Endothelial cell of umbilical vein (primary cell): ENCODE measurements around the gene COL23A1. TPM values are rescaled to one million over a fixed set of nuclear protein-coding genes. Genes with fewer than 3 reads are reported as not detected.

Experiments used
- BruUV-seq: library from RNA; stranded (reverse); fragments of 400-500 nt; replicated peaks from 2 replicates; lab custom pipeline; 2021; lab: Mats Ljungman, UMichigan
- CTCF ChIA-PET: fragments of 300-600, 350-600 bp; sonication (Branson Sonifier 250); formaldehyde crosslinking; loops from one replicate; lab custom pipeline; 2021; ENCODE audit warnings: antibody characterized with exemption, inconsistent platforms; lab: Charles Lee
- POLR2A ChIA-PET: fragments of 300-600, 350-600 bp; sonication (Branson Sonifier 250); formaldehyde crosslinking; loops from one replicate; lab custom pipeline; 2021; ENCODE audit warnings: antibody characterized with exemption, inconsistent platforms; lab: Charles Lee
- DNase-seq: peaks from one replicate; pipeline ENCODE4 v3.0.0-alpha.2; 2011; ENCODE audit warnings: low read depth, low spot score
- FAIRE-seq: peaks from 2 replicates; lab custom pipeline; 2011; peaks lifted over from hg19 to GRCh38; lab: Jason Lieb, UNC
- H2AFZ ChIP-seq: 2 replicates; pipeline ENCODE4 v1.6.0; 2012; ENCODE audit warnings: low read depth, low read length, control low read depth, inconsistent platforms
- H3K27ac ChIP-seq: 2 replicates; pipeline ENCODE4 v1.5.1; 2011; ENCODE audit warnings: low read depth, mild to moderate bottlenecking, control low read depth, low read length, moderate library complexity; ENCODE audit not compliant: insufficient read depth
- H3K27me3 ChIP-seq, 2 experiments: 2 replicates each; pipeline versions ENCODE4 v1.6.0 to v1.6.1; 2011; ENCODE audit warnings: low read length in 2 of 2, mixed read lengths in 1 of 2; ENCODE audit not compliant: control insufficient read depth in 2 of 2, insufficient read depth in 2 of 2
- H3K36me3 ChIP-seq, 2 experiments: 2 replicates in 1 of 2; 3 replicates in 1 of 2; pipeline ENCODE4 v1.5.1; 2011; ENCODE audit warnings: low read length in 2 of 2, mild to moderate bottlenecking in 1 of 2, moderate library complexity in 1 of 2; ENCODE audit not compliant: control insufficient read depth in 2 of 2, insufficient read depth in 2 of 2; ENCODE audit errors: extremely low read depth in 1 of 2
- H3K4me1 ChIP-seq: 3 replicates; pipeline ENCODE4 v1.5.1; 2011; ENCODE audit warnings: mild to moderate bottlenecking, low read length; ENCODE audit not compliant: control insufficient read depth, insufficient read depth; ENCODE audit errors: extremely low read depth
- H3K4me2 ChIP-seq: 2 replicates; pipeline ENCODE4 v1.6.1; 2011; ENCODE audit warnings: low read length, control low read depth, mixed read lengths; ENCODE audit not compliant: insufficient read depth
- H3K4me3 ChIP-seq, 3 experiments: fragments of 200-600 bp in 1 of 3; sonication (generic), shearing (Covaris generic) in 1 of 3; replicated peaks in 1 of 3; 2 replicates each; pipeline ENCODE4 v1.5.1; 2011 to 2016; ENCODE audit warnings: control low read depth in 3 of 3, low read length in 3 of 3, mild to moderate bottlenecking in 2 of 3, inconsistent platforms in 1 of 3, low read depth in 1 of 3, moderate library complexity in 1 of 3; ENCODE audit not compliant: insufficient read depth in 1 of 3
- H3K79me2 ChIP-seq: 2 replicates; pipeline ENCODE4 v1.6.0; 2012; ENCODE audit warnings: low read length, inconsistent platforms; ENCODE audit not compliant: control insufficient read depth, insufficient read depth
- H3K9ac ChIP-seq: replicated peaks from 2 replicates; pipeline ENCODE3; 2011; ENCODE audit warnings: low read length, control low read depth; ENCODE audit not compliant: insufficient read depth; ENCODE audit errors: extremely low read depth
- H3K9me1 ChIP-seq: replicated peaks from 3 replicates; pipeline ENCODE4 v1.6.0; 2011; ENCODE audit warnings: mild to moderate bottlenecking, low read length; ENCODE audit not compliant: control insufficient read depth, insufficient read depth; ENCODE audit errors: extremely low read depth
- H3K9me3 ChIP-seq: replicated peaks from 2 replicates; pipeline ENCODE4 v1.5.1; 2012; ENCODE audit warnings: low read length, inconsistent platforms; ENCODE audit not compliant: control insufficient read depth, insufficient read depth
- H4K20me1 ChIP-seq: replicated peaks from 2 replicates; pipeline ENCODE3; 2011; ENCODE audit warnings: mild to moderate bottlenecking, low read length; ENCODE audit not compliant: control insufficient read depth, insufficient read depth; ENCODE audit errors: extremely low read depth
- EZH2 ChIP-seq: IDR thresholded peaks from 2 replicates; pipeline ENCODE4 v1.6.1; 2012; ENCODE audit warnings: borderline replicate concordance, low read depth, mild to moderate bottlenecking, moderate library complexity, low read length, inconsistent platforms; ENCODE audit not compliant: severe bottlenecking
- FOS ChIP-seq: IDR thresholded peaks from 2 replicates; pipeline ENCODE4 v1.6.1; 2011; ENCODE audit warnings: mild to moderate bottlenecking, low read length, moderate library complexity, borderline replicate concordance; ENCODE audit not compliant: insufficient read depth
- GATA2 ChIP-seq: IDR thresholded peaks from 2 replicates; pipeline ENCODE4 v1.7.0; 2011; ENCODE audit warnings: low read depth, mild to moderate bottlenecking, moderate library complexity, mixed read lengths, low read length; ENCODE audit not compliant: insufficient read length, insufficient read depth
- JUN ChIP-seq: IDR thresholded peaks from 2 replicates; pipeline ENCODE4 v1.6.1; 2011; ENCODE audit warnings: borderline replicate concordance, low read depth; ENCODE audit not compliant: insufficient read length, insufficient read depth
- MYC ChIP-seq: IDR thresholded peaks from one replicate; pipeline ENCODE4 v1.6.1; 2011; ENCODE audit warnings: mild to moderate bottlenecking, low read depth, low read length
- POLR2A ChIP-seq: IDR thresholded peaks from 2 replicates; pipeline ENCODE4 v1.6.1; 2012; ENCODE audit warnings: low read depth, mild to moderate bottlenecking, control low read depth, low read length
- POLR2AphosphoS5 ChIP-seq: IDR thresholded peaks from 2 replicates; pipeline ENCODE4 v1.6.1; 2012; ENCODE audit warnings: low read depth, mild to moderate bottlenecking, control low read depth, low read length, moderate library complexity; ENCODE audit not compliant: insufficient read depth
- dilution Hi-C: fragments of 300-500 bp; cut with MboI; formaldehyde crosslinking; loops from one replicate; pipeline ENCODE4 v1.15.0; 2019; ENCODE audit warnings: low sequenced_read_pairs; ENCODE audit not compliant: extremely low pct_ligation_motif_present
- intact Hi-C: fragments of 100-400 bp; cut with micrococcal nuclease; formaldehyde crosslinking; loops from one replicate; pipeline ENCODE4 v1.10.0; 2022
- polyA plus RNA-seq, 4 experiments: library from polyadenylated mRNA; depleted of rRNA in 3 of 4; stranded (reverse) in 3 of 4; unstranded in 1 of 4; fragments of >200 nt; gene quantifications; 2 replicates each; pipeline versions ENCODE4 v1.2.1 to v1.2.3, GENCODE V29; 2011 to 2012; ENCODE audit warnings: missing spikeins in 1 of 4
- total RNA-seq: library from RNA; stranded (reverse); gene quantifications from 2 replicates; pipeline ENCODE4 v1.2.3, GENCODE V29; 2021
- TF ChIP-seq, protein P1 (sequence below): IDR thresholded peaks from 2 replicates; pipeline ENCODE4 v1.6.1; 2011; ENCODE audit not compliant: insufficient read depth, insufficient read length
- TF ChIP-seq, protein P2 (sequence below), 2 donors: IDR thresholded peaks; 1 replicate in 1 of 2; 2 replicates in 1 of 2; pipeline ENCODE4 v1.5.1; 2011; ENCODE audit warnings: low read length in 2 of 2, mild to moderate bottlenecking in 2 of 2, moderate library complexity in 2 of 2, control low read depth in 1 of 2, inconsistent platforms in 1 of 2, low read depth in 1 of 2; ENCODE audit not compliant: insufficient read depth in 1 of 2; ENCODE audit errors: extremely low read depth in 1 of 2

The COL23A1 gene
- total and polyA plus RNA-seq, 2 donors (not counting 3 experiments of a cell fraction or from before 2014, with no cell fraction given), result not detected

DNA sequence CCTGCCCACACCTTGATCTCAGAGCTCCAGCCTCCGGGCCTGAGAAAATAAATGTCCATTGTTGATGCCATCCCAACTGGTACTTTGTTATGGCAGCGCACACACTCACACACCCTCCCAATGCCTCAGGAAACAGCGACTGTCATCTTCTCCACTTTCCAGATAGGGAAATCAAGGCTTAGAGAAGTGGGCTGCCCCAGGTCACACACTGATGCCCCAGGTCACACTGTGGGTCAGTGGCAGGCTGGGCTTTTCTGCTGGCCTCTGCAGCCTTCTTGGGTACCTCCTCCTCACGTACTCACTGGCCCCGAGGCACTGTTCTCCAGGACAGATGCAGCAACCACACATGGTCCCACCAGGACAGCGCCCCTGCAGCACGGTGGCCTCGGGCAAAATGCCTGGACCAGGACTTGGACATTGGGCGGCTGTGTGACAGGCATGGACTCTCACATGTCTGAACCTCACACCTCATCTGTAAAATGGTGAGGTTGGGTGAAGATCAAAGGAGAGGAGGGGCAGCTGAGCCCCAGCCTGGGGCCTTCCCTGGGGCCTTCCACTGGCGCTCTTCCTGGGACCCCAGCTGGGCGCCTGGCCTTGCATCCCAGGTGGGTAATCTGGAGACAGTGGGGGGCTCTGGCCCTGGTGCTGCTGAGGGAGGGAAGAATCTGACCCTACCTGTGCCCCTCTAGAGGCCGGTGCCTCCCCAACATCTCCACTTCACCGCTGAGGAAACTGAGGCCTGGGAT lies 156.0 kb downstream of the COL23A1 start:
- H3K4me2 ChIP-seq, result no peak overlapping the region
- dilution Hi-C loops, result no loop called here
- ChIA-PET POLR2A (no interaction called here), CTCF (interaction anchor here (1.2 kb wide), 1 partner anchor 62 kb away, joined by 3 read pairs; no protein-coding TSS in a partner anchor)
- TF ChIP-seq JUN (no peak), GATA2 (no peak), POLR2A (no peak), EZH2 (no peak), POLR2AphosphoS5 (no peak), MYC (no peak), FOS (no peak)
- TF ChIP-seq, protein P1, sequence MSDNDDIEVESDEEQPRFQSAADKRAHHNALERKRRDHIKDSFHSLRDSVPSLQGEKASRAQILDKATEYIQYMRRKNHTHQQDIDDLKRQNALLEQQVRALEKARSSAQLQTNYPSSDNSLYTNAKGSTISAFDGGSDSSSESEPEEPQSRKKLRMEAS, result no peak
- TF ChIP-seq, protein P2, sequence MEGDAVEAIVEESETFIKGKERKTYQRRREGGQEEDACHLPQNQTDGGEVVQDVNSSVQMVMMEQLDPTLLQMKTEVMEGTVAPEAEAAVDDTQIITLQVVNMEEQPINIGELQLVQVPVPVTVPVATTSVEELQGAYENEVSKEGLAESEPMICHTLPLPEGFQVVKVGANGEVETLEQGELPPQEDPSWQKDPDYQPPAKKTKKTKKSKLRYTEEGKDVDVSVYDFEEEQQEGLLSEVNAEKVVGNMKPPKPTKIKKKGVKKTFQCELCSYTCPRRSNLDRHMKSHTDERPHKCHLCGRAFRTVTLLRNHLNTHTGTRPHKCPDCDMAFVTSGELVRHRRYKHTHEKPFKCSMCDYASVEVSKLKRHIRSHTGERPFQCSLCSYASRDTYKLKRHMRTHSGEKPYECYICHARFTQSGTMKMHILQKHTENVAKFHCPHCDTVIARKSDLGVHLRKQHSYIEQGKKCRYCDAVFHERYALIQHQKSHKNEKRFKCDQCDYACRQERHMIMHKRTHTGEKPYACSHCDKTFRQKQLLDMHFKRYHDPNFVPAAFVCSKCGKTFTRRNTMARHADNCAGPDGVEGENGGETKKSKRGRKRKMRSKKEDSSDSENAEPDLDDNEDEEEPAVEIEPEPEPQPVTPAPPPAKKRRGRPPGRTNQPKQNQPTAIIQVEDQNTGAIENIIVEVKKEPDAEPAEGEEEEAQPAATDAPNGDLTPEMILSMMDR (IDR thresholded peaks at IDR 0.05; ENCODE audit: extremely low read depth in 1 of 2, insufficient read depth in 1 of 2, low read depth in 1 of 2, low read length in 2 of 2), result no peak
- H3K9me1 ChIP-seq, result no peaks in the 10 kb centered on the region
- H3K27me3 ChIP-seq, result no peaks in the 10 kb centered on the region
- H4K20me1 ChIP-seq, result no peaks in the 10 kb centered on the region
- intact Hi-C loops, result no loop called here
- no TSS peak for BruUV-seq
- H3K79me2 ChIP-seq, result no peaks in the 10 kb centered on the region
- H3K36me3 ChIP-seq, result no peaks in the 10 kb centered on the region
- H3K4me3 ChIP-seq, result no peak overlapping the region
- H3K27ac ChIP-seq, result no peak overlapping the region
- H2AFZ ChIP-seq, result no peak overlapping the region
- FAIRE-seq, result no peak
- no peaks in the 10 kb centered on the region for H3K9me3 ChIP-seq
- no peak overlapping the region for H3K9ac ChIP-seq
- DNase-seq, result no peak
- no peaks in the 10 kb centered on the region for H3K4me1 ChIP-seq
